Measurements from ENCODE around the gene BLOC1S5. TPM values are rescaled to one million over a fixed set of nuclear protein-coding genes. Genes with fewer than 3 reads are reported as not detected.
"Not testable (repeated sequence)": the region's sequence is repeated elsewhere in the genome, so short reads cannot be mapped to it uniquely, and the experiment has no call there.

The BLOC1S5 gene
- total RNA-seq, 1 donor from 2014 or later = 19.7 TPM

DNA sequence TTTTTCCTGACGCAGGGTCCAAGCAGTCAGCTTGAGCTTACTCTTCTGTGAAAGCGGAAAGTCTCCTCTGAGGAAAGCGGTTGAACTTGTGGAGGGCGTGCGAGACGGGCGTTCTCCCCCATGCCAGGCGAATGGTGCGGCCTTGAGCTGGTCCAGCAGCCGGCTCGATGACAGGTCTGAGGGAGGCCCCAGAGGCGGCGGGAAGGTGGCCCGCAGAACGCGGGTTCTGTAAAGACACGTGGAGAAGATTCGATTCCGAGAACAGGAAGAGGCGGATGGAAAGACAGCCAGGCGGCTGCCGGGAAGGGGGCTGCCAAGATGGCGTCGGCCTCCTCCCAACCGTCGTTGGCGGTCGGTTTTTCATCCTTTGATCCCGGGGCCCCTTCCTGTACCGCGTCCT lies 78.0 kb downstream of the BLOC1S5 start:
- Mint-ChIP-seq H3K27me3 (ENCODE audit: low read depth) (no peaks in the 10 kb centered on the region), H3K4me1 (no peaks in the 10 kb centered on the region), H3K9me3 (peaks cover 10% of the 10 kb centered on the region), H3K36me3 (peaks cover 6% of the 10 kb centered on the region), H3K4me3 (no peak overlapping the region), H3K27ac (no peak overlapping the region)
- TF ChIP-seq, protein P1, sequence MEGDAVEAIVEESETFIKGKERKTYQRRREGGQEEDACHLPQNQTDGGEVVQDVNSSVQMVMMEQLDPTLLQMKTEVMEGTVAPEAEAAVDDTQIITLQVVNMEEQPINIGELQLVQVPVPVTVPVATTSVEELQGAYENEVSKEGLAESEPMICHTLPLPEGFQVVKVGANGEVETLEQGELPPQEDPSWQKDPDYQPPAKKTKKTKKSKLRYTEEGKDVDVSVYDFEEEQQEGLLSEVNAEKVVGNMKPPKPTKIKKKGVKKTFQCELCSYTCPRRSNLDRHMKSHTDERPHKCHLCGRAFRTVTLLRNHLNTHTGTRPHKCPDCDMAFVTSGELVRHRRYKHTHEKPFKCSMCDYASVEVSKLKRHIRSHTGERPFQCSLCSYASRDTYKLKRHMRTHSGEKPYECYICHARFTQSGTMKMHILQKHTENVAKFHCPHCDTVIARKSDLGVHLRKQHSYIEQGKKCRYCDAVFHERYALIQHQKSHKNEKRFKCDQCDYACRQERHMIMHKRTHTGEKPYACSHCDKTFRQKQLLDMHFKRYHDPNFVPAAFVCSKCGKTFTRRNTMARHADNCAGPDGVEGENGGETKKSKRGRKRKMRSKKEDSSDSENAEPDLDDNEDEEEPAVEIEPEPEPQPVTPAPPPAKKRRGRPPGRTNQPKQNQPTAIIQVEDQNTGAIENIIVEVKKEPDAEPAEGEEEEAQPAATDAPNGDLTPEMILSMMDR (IDR thresholded peaks at IDR 0.05; ENCODE audit: unreplicated experiment) = no peak
- no peak for DNase-seq (ENCODE audit: low spot score in 2 of 2, unreplicated experiment in 2 of 2)

DNA sequence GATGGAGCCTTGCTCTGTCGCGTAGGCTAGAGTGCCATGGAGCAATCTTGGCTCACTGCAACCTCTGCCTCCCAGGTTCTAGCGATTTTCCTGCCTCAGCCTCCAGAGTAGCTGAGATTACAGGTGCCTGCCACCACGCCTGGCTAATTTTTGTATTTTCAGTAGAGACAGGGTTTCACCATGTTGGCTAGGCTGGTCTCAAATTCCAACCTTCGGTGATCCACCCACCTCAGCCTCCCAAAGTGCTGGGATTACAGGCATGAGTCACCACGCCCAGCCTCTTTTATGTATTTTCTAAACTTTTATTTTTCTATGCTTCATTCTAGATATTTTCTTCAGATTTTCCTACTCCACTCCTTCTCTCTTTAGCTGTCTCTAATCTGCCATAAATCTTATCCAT lies 80.2 kb downstream of the BLOC1S5 start:
- peaks cover 20% of the 10 kb centered on the region for H3K9me3 Mint-ChIP-seq
- not testable (repeated sequence) for H3K36me3 Mint-ChIP-seq; H3K4me1 Mint-ChIP-seq; DNase-seq (ENCODE audit: low spot score in 2 of 2, unreplicated experiment in 2 of 2); H3K27ac Mint-ChIP-seq; H3K27me3 Mint-ChIP-seq (ENCODE audit: low read depth); H3K4me3 Mint-ChIP-seq

DNA sequence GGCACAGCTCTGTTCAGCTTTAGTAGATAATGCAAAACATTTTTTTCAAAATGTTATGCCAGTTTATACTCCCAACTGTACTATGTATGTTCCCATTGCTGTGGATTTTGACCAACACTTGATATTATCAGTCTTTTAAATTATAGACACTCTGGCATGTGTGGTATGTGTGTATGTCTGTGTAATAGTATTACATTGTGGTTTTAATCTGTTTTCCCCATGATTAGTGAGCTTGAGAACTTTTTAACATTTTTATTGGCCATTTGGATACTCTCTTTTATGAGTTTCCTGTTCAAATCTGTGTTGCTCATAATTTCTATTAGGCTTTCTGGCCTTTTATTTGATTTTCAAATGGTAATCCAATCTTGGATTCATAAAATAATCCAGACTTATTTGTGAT lies 84.4 kb downstream of the BLOC1S5 start:
- DNase-seq (ENCODE audit: low spot score in 2 of 2, unreplicated experiment in 2 of 2) = no peak
- Mint-ChIP-seq H3K36me3 (no peaks in the 10 kb centered on the region), H3K4me3 (no peak overlapping the region), H3K27ac (no peak overlapping the region), H3K27me3 (ENCODE audit: low read depth) (no peaks in the 10 kb centered on the region), H3K9me3 (peaks cover 18% of the 10 kb centered on the region), H3K4me1 (peaks cover 5% of the 10 kb centered on the region)
- TF ChIP-seq, protein P1 (IDR thresholded peaks at IDR 0.05; ENCODE audit: unreplicated experiment) = no peak

DNA sequence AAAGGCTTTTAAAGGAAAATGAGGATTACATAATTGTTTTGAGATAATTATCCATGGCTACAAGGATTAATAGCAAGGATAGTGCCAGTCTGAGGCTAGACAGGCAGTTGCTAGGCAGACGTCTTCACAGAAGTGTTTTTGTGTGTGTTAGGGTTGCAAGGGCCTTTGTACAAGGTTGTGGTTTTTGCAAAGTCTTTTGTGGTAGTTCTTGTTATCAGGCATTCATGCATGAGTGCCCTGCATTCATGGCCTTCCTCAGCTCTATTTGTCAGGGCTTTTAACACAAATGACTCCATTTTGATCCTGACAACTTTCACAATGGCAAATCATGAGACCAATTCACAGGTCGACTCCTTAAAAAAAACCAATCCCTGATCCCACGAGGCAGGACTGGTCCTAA lies 85.5 kb downstream of the BLOC1S5 start:
- H3K9me3 Mint-ChIP-seq = peaks cover 18% of the 10 kb centered on the region
- no peak overlapping the region for H3K27ac Mint-ChIP-seq
- peaks cover 5% of the 10 kb centered on the region for H3K4me1 Mint-ChIP-seq
- H3K27me3 Mint-ChIP-seq (ENCODE audit: low read depth) = no peaks in the 10 kb centered on the region
- no peak overlapping the region for H3K4me3 Mint-ChIP-seq
- H3K36me3 Mint-ChIP-seq = no peaks in the 10 kb centered on the region
- TF ChIP-seq, protein P1 (IDR thresholded peaks at IDR 0.05; ENCODE audit: unreplicated experiment) = no peak
- no peak for DNase-seq (ENCODE audit: low spot score in 2 of 2, unreplicated experiment in 2 of 2)

DNA sequence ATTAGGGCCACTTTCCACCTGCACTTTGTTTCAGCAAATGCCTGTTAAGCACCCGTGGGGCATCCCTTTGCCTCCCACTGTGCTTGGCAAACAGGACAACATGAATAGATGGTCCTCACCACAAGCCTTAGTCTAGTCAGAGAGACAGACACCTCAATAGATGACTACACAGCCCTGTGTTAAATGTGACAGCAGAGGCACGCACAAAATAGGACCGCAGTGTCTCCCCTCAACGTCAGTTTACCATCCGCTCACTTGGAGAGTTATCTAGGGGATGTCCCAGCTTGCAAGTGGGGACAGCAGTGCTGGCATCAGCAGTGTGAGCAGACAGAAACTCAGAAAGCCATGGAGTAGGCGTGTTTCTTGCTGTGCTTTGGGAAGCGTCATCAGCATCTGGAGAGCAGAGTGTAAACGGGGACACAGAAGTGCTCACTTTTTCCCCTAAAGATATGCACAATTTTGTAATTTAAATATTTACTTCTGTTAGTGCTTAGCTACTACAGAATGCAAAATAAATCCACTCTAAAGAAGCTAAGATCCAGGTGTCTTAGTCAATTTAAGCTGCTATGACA lies 87.6 kb downstream of the BLOC1S5 start:
- TF ChIP-seq, protein P1 (IDR thresholded peaks at IDR 0.05; ENCODE audit: unreplicated experiment) = no peak
- Mint-ChIP-seq H3K27me3 (ENCODE audit: low read depth) (no peaks in the 10 kb centered on the region), H3K36me3 (no peaks in the 10 kb centered on the region), H3K9me3 (peaks cover 18% of the 10 kb centered on the region), H3K27ac (no peak overlapping the region), H3K4me3 (no peak overlapping the region), H3K4me1 (peaks cover 5% of the 10 kb centered on the region)
- DNase-seq (ENCODE audit: low spot score in 2 of 2, unreplicated experiment in 2 of 2) = no peak

DNA sequence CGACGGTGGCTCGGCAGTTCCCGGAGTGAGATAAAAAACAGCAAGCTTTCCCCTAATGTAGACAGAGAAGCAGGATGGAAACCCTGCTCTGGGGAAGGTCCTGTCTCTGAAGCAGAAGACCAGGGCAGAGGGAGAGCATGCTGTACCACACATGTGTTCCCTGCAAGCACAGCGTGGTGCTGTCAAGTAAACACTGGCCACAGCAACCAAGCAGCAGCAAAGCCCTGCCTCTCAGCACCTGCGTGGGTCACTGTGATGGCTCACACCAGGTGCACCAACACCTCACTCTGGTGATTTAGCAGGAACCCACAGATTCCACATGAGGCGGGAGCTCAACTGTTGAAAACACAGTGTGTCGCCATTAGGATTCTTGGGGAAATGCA lies 88.4 kb downstream of the BLOC1S5 start:
- Mint-ChIP-seq H3K36me3 (no peaks in the 10 kb centered on the region), H3K4me1 (peaks cover 5% of the 10 kb centered on the region), H3K4me3 (no peak overlapping the region), H3K27ac (no peak overlapping the region), H3K9me3 (peaks cover 18% of the 10 kb centered on the region), H3K27me3 (ENCODE audit: low read depth) (no peaks in the 10 kb centered on the region)
- TF ChIP-seq, protein P1 (IDR thresholded peaks at IDR 0.05; ENCODE audit: unreplicated experiment) = no peak
- DNase-seq (ENCODE audit: low spot score in 2 of 2, unreplicated experiment in 2 of 2) = no peak
